Activated T-helper 2 cell treated with anti-CD3 and anti-CD28 coated beads, Interferon-gamma antibody, Interleukin-2, Interleukin-4, amounts not matched to agents 10 μg/mL and 5 μg/mL and 100 μg/mL, durations not matched to agents 14 hours and 24 hours and 36 hours (primary cell): Measurements from ENCODE around the gene ZNF319. TPM values are rescaled to one million over a fixed set of nuclear protein-coding genes. Genes with fewer than 3 reads are reported as not detected.
"Not testable (repeated sequence)": the region's sequence is repeated elsewhere in the genome, so short reads cannot be mapped to it uniquely, and the experiment has no call there.

Experiments
- DNase-seq: peaks from one replicate; pipeline ENCODE4 v3.0.0; 2021; ENCODE audit warnings: low spot score
- H3K27ac Mint-ChIP-seq: one replicate; pipeline ENCODE4 v1.8.0; 2021; ENCODE audit warnings: mixed read lengths
- H3K27me3 Mint-ChIP-seq: one replicate; pipeline ENCODE4 v1.8.0; 2021; ENCODE audit warnings: low read depth, mixed read lengths
- H3K36me3 Mint-ChIP-seq: one replicate; pipeline ENCODE4 v1.8.0; 2021; ENCODE audit warnings: low read depth, mixed read lengths
- H3K4me1 Mint-ChIP-seq: one replicate; pipeline ENCODE4 v1.8.0; 2021; ENCODE audit warnings: low read depth, mixed read lengths
- H3K4me3 Mint-ChIP-seq: one replicate; pipeline ENCODE4 v1.8.0; 2021; ENCODE audit warnings: low read depth, mild to moderate bottlenecking, moderate library complexity, mixed read lengths
- H3K9me3 Mint-ChIP-seq: one replicate; pipeline ENCODE4 v1.8.0; 2021; ENCODE audit warnings: mixed read lengths
- intact Hi-C: fragments of 100-400 bp; cut with micrococcal nuclease; formaldehyde crosslinking; loops from one replicate; pipeline ENCODE4 v1.15.1; 2023
- total RNA-seq: library from RNA; stranded (reverse); gene quantifications from 2 replicates; pipeline ENCODE4 v1.2.3, GENCODE V29; 2022

ZNF319 gene
- total RNA-seq, 1 donor from 2014 or later, result 7.3 TPM

GRCh38 chr16:58004736-58005135 lies 4.3 kb upstream of the ZNF319 start:
- not testable (repeated sequence) for H3K27ac Mint-ChIP-seq, H3K27me3 Mint-ChIP-seq, H3K4me3 Mint-ChIP-seq, DNase-seq, H3K9me3 Mint-ChIP-seq
- peaks cover 29% of the 10 kb centered on the region for H3K36me3 Mint-ChIP-seq
- intact Hi-C loops, result loop anchor here (5.0 kb wide), 1 partner anchor 247 kb away; no protein-coding TSS in a partner anchor
- H3K4me1 Mint-ChIP-seq, result peaks cover 21% of the 10 kb centered on the region

DNA sequence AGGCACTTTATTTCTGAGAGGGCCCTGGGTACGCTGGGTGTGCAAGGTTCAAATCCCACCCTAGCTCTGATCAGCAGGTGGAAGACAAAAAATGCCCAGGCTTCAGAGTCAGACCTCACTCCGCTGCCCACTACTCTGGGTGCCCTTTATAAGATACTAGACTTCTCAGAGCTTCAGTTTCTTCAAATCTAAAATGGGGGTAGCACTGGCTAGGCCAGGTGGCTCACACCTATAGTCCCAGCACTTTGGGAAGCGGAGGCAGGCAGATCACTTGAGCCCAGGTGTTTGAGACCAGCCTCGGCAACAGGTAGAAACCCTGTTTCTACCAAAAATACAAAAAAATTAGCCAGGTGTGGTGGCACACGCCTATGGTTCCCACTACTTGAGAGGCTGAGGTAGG lies 2.5 kb upstream of the ZNF319 start:
- H3K36me3 Mint-ChIP-seq, result peaks cover 33% of the 10 kb centered on the region
- intact Hi-C loops, result loop anchor here (5.0 kb wide), 1 partner anchor 246 kb away; no protein-coding TSS in a partner anchor
- peaks cover 34% of the 10 kb centered on the region for H3K4me1 Mint-ChIP-seq
- H3K27me3 Mint-ChIP-seq, result no peaks in the 10 kb centered on the region
- peaks cover 7% of the 10 kb centered on the region for H3K9me3 Mint-ChIP-seq
- no peak overlapping the region for H3K27ac Mint-ChIP-seq
- no peak for DNase-seq
- H3K4me3 Mint-ChIP-seq, result no peak overlapping the region

DNA sequence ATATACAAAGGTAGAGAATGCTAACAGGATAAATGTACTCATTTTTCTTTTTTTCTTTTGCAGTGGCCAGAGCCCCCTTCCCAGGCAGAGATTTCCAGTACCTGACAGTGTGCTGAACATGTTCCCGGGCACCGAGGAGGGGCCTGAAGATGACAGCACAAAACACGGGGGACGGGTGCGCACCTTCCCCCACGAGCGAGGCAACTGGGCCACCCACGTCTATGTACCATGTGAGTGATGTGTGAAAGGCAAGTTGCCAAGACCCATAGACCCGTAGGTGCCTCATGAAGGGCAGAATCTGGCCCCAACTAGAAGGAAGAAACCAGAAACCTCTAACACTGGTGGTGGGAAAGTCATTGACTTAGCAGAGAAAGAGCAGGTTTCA lies 1.9 kb upstream of the ZNF319 start:
- peaks cover 7% of the 10 kb centered on the region for H3K9me3 Mint-ChIP-seq
- peaks cover 35% of the 10 kb centered on the region for H3K4me1 Mint-ChIP-seq
- peaks cover 35% of the 10 kb centered on the region for H3K36me3 Mint-ChIP-seq
- intact Hi-C loops, result loop anchor here (5.0 kb wide), 1 partner anchor 245 kb away; no protein-coding TSS in a partner anchor
- H3K27me3 Mint-ChIP-seq, result no peaks in the 10 kb centered on the region
- H3K4me3 Mint-ChIP-seq, result peak overlapping the region; percentile 47
- no peak overlapping the region for H3K27ac Mint-ChIP-seq
- no peak for DNase-seq

- peak overlapping the region; percentile 90 for H3K27ac Mint-ChIP-seq
- H3K36me3 Mint-ChIP-seq, result peaks cover 36% of the 10 kb centered on the region
- peak overlapping the region; percentile 92 for H3K4me3 Mint-ChIP-seq
- peaks cover 4% of the 10 kb centered on the region for H3K9me3 Mint-ChIP-seq
- peaks cover 35% of the 10 kb centered on the region for H3K4me1 Mint-ChIP-seq
- no peaks in the 10 kb centered on the region for H3K27me3 Mint-ChIP-seq
- no peak for DNase-seq
- intact Hi-C loops, result loop anchor here (1.0 to 5.0 kb wide), 6 partner anchors 103 to 425 kb away; partner anchors contain the start of gene KATNB1
These were observed 1.4 kb upstream of the ZNF319 start for GRCh38 chr16:58001781-58002415.

DNA sequence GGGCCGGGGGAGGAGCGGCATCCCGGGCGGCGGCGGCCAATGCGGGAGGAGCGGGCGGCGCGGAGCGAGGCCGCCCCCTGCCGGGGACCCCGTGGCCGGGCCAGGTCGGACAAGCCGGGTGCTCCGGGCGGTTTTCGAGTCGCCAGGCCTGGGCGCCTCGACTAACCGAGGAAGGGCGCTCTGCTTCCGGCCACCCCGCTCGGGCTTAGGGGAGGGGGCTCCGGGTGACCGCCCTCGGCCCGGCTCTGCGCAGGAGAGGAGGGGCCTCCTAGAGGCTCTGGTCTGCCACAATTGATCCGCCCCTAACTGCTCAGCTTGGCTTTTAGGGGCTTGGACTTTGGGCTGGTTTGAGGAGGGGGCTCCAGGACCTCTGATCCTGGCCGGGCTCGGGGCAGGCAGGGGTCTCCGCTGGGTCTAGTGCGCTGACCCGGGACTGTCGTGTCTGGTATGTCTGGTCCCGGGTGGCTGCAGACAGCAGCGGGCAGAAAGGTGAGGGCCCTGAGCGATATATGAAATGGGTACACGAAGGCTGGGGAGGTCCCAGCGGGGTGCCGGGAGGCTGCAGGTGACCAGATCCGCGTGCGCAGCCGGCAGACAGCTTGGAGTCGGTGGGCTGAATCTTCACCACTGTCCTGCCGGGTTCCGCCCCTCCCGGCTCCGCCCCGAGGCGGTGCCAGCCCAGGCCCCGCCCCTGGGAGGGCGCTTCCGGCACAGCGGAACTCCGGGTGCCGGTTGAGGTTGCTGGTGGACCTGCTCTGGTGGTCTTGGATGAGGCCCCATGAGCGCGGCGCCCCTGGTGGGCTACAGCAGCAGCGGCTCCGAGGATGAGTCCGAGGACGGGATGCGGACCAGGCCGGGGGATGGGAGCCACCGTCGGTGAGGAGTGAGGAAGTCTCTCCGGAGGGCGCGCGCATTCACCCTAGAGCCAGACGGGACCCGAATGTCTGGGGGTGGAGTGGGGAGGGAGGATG lies 519 bp upstream of the ZNF319 start, which contains the start of gene USB1:
Gene USB1 (plus strand): TSS at position 702 of the 971 bp plus-strand sequence. CDS start 77 bp downstream, at position 779.
- Mint-ChIP-seq H3K4me3 (peak within 1 kb of the TSS; percentile 92), H3K36me3 (peaks cover 31% of the 10 kb centered on the region), H3K27me3 (no peaks in the 10 kb centered on the region), H3K27ac (peak within 1 kb of the TSS; percentile 90), H3K9me3 (no peaks in the 10 kb centered on the region), H3K4me1 (peaks cover 35% of the 10 kb centered on the region)
- intact Hi-C loops, result loop anchor here (1.0 to 5.0 kb wide), 7 partner anchors 16 to 424 kb away; partner anchors contain the start of gene KATNB1
- DNase-seq, result peak; percentile 83

DNA sequence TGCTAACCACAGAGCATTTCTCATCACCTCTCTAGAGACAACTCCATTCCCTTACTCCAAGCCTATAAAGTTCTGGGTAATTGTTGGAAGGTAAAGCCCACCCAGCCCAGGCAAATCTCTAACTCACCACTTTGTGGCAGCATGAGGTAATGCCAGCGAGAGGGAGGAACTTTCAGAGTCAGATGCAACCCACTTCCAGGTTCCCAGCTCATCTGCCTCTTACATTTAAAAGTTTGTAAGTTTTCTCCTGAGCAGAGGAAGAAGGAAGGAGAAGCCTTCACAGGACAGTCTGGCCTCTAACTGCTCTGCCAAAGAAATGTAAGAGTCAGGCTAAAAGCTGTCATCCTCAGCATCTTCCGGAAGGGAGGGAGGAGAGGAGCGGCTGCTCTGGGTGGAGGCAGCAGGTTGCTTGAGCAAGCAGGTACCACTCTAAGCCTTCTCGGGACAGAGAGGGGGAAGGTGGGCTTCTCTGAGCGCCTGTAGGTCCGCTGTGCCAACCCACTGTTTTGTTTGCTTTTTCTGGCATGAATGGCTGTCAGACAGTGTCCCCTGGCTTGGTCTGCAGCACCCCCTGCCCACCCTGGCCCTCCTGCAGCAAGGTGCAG lies 1.0 kb downstream of the ZNF319 start:
- peak overlapping the region; percentile 32 for H3K27ac Mint-ChIP-seq
- peak overlapping the region; percentile 71 for H3K4me3 Mint-ChIP-seq
- H3K9me3 Mint-ChIP-seq, result no peaks in the 10 kb centered on the region
- intact Hi-C loops, result no loop called here
- peaks cover 31% of the 10 kb centered on the region for H3K36me3 Mint-ChIP-seq
- no peaks in the 10 kb centered on the region for H3K27me3 Mint-ChIP-seq
- peak; percentile 33 for DNase-seq
- peaks cover 41% of the 10 kb centered on the region for H3K4me1 Mint-ChIP-seq

DNA sequence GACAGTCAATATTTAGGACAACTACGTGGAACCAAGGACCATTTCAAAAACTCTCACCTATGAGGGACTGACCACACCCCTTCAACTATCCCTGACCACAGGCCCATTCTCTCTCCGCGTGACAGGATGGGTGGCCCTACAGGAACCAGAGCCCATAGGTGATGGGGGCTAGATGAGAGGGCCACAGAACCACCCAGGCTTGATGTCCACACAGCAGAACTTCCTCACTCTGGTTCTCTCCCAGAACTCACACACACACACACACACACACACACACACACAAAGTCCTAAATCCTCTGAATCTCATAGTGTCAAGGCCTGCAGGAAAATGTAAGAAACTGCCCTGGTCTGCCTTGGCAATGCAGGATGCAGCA lies 1.5 kb downstream of the ZNF319 start:
- intact Hi-C loops, result no loop called here
- H3K4me1 Mint-ChIP-seq, result peaks cover 42% of the 10 kb centered on the region
- H3K36me3 Mint-ChIP-seq, result peaks cover 28% of the 10 kb centered on the region
- DNase-seq, result no peak
- no peaks in the 10 kb centered on the region for H3K27me3 Mint-ChIP-seq
- H3K9me3 Mint-ChIP-seq, result no peaks in the 10 kb centered on the region
- H3K27ac Mint-ChIP-seq, result peak overlapping the region; percentile 32
- H3K4me3 Mint-ChIP-seq, result peak overlapping the region; percentile 71

DNA sequence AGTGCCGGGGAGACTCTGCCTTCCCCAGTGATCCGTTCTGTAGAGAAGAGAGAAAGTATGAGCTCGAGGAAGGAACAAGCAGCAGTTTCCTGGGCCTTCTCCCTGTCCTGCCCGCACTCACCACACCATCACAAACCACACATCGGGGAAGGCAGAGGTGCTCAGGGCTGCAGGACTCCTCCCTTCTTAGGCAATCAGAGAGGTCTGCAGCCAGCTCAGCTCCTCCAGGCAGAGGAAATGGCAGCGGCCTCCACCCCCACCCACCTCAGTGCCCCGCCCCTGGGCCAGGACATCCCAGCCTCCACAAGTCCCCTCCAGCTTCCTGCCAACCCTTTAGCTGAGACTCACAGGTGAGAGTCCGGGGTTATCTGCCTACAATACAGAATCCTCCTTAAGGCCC lies 2.0 kb downstream of the ZNF319 start:
- intact Hi-C loops, result no loop called here
- Mint-ChIP-seq H3K27me3 (no peaks in the 10 kb centered on the region), H3K27ac (peak overlapping the region; percentile 32), H3K4me1 (peaks cover 38% of the 10 kb centered on the region), H3K36me3 (peaks cover 25% of the 10 kb centered on the region), H3K4me3 (peak overlapping the region; percentile 71), H3K9me3 (no peaks in the 10 kb centered on the region)
- peak; percentile 65 for DNase-seq

DNA sequence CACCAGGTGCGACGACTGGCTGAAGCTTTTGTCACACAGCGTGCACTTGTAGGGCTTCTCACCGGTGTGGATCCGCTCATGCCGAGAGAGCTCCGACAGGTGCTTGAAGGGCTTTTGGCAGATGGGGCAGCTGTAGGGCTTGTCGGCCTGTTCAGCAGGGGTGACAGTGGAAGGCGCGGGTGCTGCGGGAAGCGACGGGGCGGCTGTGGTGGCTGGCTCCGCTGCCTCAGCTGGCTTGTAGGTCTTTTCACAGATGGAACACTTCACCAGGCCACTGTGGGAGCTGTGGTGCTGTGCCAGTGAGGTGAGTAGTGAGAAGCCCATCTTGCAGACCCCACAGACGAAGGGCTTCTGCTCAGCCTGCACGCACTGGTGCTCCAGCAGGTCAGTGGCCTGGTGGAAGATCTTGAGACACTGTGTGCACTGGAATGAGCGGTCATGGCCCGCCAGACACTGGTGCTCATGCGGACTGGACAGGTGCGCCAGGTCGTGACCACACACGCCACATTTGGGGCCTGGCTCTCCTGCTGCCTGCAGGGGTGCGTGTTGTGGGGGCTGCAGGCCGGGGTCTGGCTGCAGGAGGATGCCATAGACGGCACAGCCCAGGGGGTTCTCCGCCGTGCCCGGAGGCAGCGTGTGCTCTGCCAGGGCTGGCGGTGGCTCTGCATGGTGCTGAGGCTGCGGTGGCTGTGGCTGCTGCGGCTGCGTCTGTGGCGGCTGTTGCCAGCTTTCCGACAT lies 2.8 kb downstream of the ZNF319 start:
- peaks cover 38% of the 10 kb centered on the region for H3K4me1 Mint-ChIP-seq

DNA sequence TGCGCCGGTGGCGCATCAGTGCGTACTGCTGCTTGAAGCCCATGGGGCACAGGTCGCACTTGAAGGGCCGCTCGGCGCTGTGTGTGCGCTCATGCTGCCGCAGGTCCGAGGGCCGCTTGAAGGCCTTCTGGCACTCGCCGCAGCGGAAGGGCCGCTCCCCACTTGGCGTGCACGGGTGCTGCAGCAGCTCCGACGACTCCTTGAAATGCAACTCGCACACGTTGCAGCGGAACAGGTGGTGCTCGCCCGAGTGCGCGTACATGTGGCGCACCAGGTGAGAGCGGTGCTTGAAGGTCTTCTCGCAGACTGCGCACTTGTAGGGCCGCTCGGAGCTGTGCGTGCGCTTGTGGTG lies 3.3 kb downstream of the ZNF319 start:
- Mint-ChIP-seq H3K27me3 (no peaks in the 10 kb centered on the region), H3K27ac (no peak overlapping the region), H3K4me1 (peaks cover 32% of the 10 kb centered on the region), H3K4me3 (no peak overlapping the region), H3K36me3 (peaks cover 25% of the 10 kb centered on the region), H3K9me3 (no peaks in the 10 kb centered on the region)
- intact Hi-C loops, result no loop called here
- DNase-seq, result no peak

More for the DNA sequence above, 2.8 kb downstream of the ZNF319 start:
- Mint-ChIP-seq H3K9me3 (no peaks in the 10 kb centered on the region), H3K27me3 (no peaks in the 10 kb centered on the region), H3K36me3 (peaks cover 25% of the 10 kb centered on the region), H3K4me3 (no peak overlapping the region), H3K27ac (peak overlapping the region; percentile 38)
- intact Hi-C loops, result no loop called here
- DNase-seq, result no peak

DNA sequence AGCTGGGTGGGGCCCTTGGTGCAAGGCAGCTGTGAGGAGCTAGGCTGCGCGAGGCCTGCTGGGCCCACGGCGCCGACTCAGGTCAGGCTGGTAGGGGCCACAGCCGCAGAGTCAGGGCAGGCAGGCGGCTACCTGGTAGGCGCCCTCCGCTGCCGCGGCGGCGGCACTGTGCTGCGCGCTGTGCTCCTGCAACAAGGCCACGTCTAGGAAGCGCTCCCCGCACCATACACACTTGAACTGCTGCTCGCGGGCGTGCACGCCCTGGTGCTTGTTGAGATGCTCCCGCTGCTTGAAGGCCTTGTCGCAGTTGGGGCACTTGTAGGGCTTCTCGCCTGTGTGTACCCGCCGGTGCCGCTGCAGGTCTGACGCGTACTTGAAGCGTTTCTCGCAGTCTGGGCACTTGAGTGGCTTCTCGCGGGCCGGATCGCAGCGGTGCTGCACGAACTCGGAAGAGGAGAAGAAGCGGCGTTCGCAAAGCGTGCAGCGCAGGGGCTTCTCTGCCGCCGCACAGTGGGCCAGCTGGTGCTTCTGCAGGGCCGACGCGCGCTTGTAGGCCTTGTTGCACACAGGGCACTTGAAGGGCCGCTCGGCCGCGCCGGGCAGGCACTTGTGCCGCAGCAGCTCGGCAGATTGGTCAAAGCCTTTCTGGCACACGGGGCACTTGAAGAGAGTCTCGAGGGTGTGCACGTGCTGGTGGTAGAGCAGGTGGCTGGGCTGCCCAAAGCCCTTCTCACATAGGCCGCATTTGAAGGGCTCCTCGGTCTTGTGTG lies 3.9 kb downstream of the ZNF319 start:
- no peaks in the 10 kb centered on the region for H3K27me3 Mint-ChIP-seq
- intact Hi-C loops, result no loop called here
- peaks cover 27% of the 10 kb centered on the region for H3K4me1 Mint-ChIP-seq
- peaks cover 25% of the 10 kb centered on the region for H3K36me3 Mint-ChIP-seq
- no peak for DNase-seq
- no peaks in the 10 kb centered on the region for H3K9me3 Mint-ChIP-seq
- H3K4me3 Mint-ChIP-seq, result no peak overlapping the region
- no peak overlapping the region for H3K27ac Mint-ChIP-seq
